ENCODE measurements around the gene HIGD1B. TPM values are rescaled to one million over a fixed set of nuclear protein-coding genes. Genes with fewer than 3 reads are reported as not detected.

HIGD1B gene
- not detected in 2 replicates for total RNA-seq (2012; rRNA removed)
- not detected in 2 replicates for polyA plus RNA-seq (2012; rRNA removed)
- not detected in 2 replicates for polyA plus RNA-seq (2012; cell fraction: cytosol; rRNA removed)
- polyA plus RNA-seq (2012; cell fraction: nucleus; rRNA removed; ENCODE audit: low replicate concordance) = not detected in 2 replicates
- not detected for Bru-seq, nascent RNA
- BruChase-seq, experiment 1, labeled RNA remaining after a 6-hour chase = not detected
- not detected for BruChase-seq, experiment 2, labeled RNA remaining after a 2-hour chase
- long read RNA-seq, partial matches to known transcripts = 0 of 2 reads
- long read RNA-seq, other reads (novel, unspliced or antisense) = 2 of 2 reads

DNA sequence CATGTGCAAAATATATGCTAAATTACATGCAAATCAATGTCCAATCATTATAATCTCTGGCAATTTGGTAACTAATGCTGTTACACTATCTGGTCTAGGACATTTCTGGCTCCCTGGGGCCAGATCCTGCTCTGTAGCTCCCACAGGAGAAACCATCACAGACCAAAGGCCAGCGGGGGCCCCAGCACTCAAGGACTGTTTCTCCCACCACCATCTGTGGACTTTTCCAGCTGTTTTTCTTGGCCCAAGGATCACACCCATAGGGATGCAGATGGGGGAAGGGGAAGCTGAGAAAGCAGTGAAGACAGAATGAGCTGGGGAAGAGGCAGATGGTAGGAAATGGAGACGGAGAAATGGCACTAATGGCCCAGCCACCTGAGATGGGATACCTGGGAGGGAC, at the start of gene HIGD1B:
Gene HIGD1B, plus strand, starts transcription at position 298 of the 400 bp plus-strand sequence. CDS start 270 bp downstream, outside the sequence.
- H4K20me1 ChIP-seq (ENCODE audit: insufficient read depth, low read length) = no peaks in the 10 kb centered on the region
- CTCF ChIA-PET = no interaction called here

More for the DNA sequence above, at the start of gene HIGD1B:
- no CpG with 5 or more reads among the region's 2 CpGs for whole genome bisulfite sequencing, 2 experiments (ENCODE audit: extremely low coverage in 2 of 2, insufficient read length in 1 of 2)
- H2BK15ac ChIP-seq (ENCODE audit: low read depth, low read length) = no peak within 1 kb of the TSS
- peaks cover 11% of the 10 kb centered on the region for H3K4me1 ChIP-seq (ENCODE audit: control insufficient read depth, insufficient read depth, low read length)
- H3K56ac ChIP-seq (ENCODE audit: extremely low read depth, insufficient read depth, low read length) = no peak within 1 kb of the TSS
- H3K27me3 ChIP-seq (ENCODE audit: control insufficient read depth, insufficient read depth, low read length) = no peaks in the 10 kb centered on the region
- no peak within 1 kb of the TSS for H4K91ac ChIP-seq (ENCODE audit: insufficient read depth, low read depth, low read length)
- no peak for TF ChIP-seq MAZ (IDR thresholded peaks at IDR 0.05; ENCODE audit: borderline replicate concordance, low read depth, low read length)
- TF ChIP-seq RFX5 (IDR thresholded peaks at IDR 0.05; ENCODE audit: low read depth, low read length) = no peak
- TF ChIP-seq CHD1 (IDR thresholded peaks at IDR 0.05; ENCODE audit: low read depth, low read length) = no peak
- TF ChIP-seq FOS (IDR thresholded peaks at IDR 0.05; ENCODE audit: low read depth, low read length) = no peak
- TF ChIP-seq RCOR1 (IDR thresholded peaks at IDR 0.05; ENCODE audit: insufficient replicate concordance, low read length) = no peak
- no peak for TF ChIP-seq POLR2A (IDR thresholded peaks at IDR 0.05; ENCODE audit: low read depth, low read length)
- H4K8ac ChIP-seq (ENCODE audit: low read depth in 2 of 2, low read length in 2 of 2) = no peak within 1 kb of the TSS
- H2BK5ac ChIP-seq (ENCODE audit: low read depth, low read length, poor library complexity, severe bottlenecking) = no peak within 1 kb of the TSS
- no peak within 1 kb of the TSS for H3K14ac ChIP-seq (replicated peaks; ENCODE audit: low read depth, low read length)
- intact Hi-C loops (cut with micrococcal nuclease) (no loop called here), dilution Hi-C loops (cut with HindIII; ENCODE audit: low sequenced_read_pairs, unreplicated experiment) (no loop called here), in situ Hi-C loops (cut with MboI; ENCODE audit: low sequenced_read_pairs) (no loop called here)
- H2AFZ ChIP-seq (replicated peaks; ENCODE audit: low read length, poor library complexity) = no peak within 1 kb of the TSS
- H2AK9ac ChIP-seq (replicated peaks; ENCODE audit: low read depth, low read length, poor library complexity) = peak within 1 kb of the TSS; percentile 20
- H3K4me3 ChIP-seq (ENCODE audit: insufficient read depth, low read depth, low read length) = no peak within 1 kb of the TSS
- H2AK5ac ChIP-seq (ENCODE audit: low read depth, low read length) = no peak within 1 kb of the TSS
- no peaks in the 10 kb centered on the region for H3K79me1 ChIP-seq (ENCODE audit: low read depth in 1 of 2, low read length in 2 of 2)
- no peak within 1 kb of the TSS for H2BK120ac ChIP-seq (ENCODE audit: low read depth, low read length)
- no peak within 1 kb of the TSS for H3K27ac ChIP-seq (ENCODE audit: insufficient read depth, low read length)
- no peaks in the 10 kb centered on the region for H3K9me3 ChIP-seq (ENCODE audit: control insufficient read depth, insufficient read depth, low read length)
- no peak within 1 kb of the TSS for H2BK20ac ChIP-seq (ENCODE audit: low read depth, low read length)
- H3K9me1 ChIP-seq (ENCODE audit: insufficient read depth, low read length) = peaks cover 10% of the 10 kb centered on the region
- H3K18ac ChIP-seq (ENCODE audit: low read depth, low read length) = no peak within 1 kb of the TSS
- BruUV-seq (replicated peaks) = no TSS peak
- POLR2A ChIA-PET (ENCODE audit: unreplicated experiment) = interaction anchor here (0.6 kb wide), 1 partner anchor 40 kb away, joined by 3 read pairs; no protein-coding TSS in a partner anchor
- no peak within 1 kb of the TSS for H4K5ac ChIP-seq (ENCODE audit: low read depth, low read length)
- H3K4ac ChIP-seq (ENCODE audit: low read depth, low read length) = no peak within 1 kb of the TSS
- ATAC-seq (ENCODE audit: low read depth) = no peak
- DNase-seq = no peak
- peaks cover 23% of the 10 kb centered on the region for H3K36me3 ChIP-seq (ENCODE audit: control insufficient read depth, insufficient read depth, low read length)
- no peak within 1 kb of the TSS for H3K9ac ChIP-seq (ENCODE audit: low read depth, low read length)
- H3K4me2 ChIP-seq (ENCODE audit: low read depth, low read length) = no peak within 1 kb of the TSS
- H3K23ac ChIP-seq (ENCODE audit: low read depth, low read length) = no peak within 1 kb of the TSS

All from IMR-90 (cell line).